ENCODE results near the gene GALNT7. TPM values are rescaled to one million over a fixed set of nuclear protein-coding genes. Genes with fewer than 3 reads are reported as not detected.

Gene GALNT7
- total RNA-seq, 1 donor from 2014 or later: 36.7 TPM

DNA sequence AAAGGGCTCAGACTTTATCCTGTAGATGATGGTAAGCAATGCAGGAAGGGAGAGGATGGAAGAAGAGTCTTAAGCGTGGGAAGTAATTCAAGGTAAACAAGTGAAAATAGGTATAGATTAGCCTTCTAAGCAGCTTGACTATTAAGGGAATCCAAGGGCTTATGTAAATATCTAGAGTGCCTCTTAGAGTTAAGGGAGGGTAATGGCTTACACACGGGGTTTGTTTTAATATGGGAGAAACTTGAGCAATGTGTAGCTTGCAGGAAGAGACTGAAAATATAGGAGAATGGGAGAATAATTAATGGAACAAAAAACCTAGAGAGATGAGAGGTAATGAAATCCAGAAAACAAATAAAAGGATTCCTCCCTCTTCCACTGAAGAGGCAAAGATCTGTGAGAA lies 189.3 kb downstream of the GALNT7 start:
- DNase-seq (ENCODE audit: low spot score in 2 of 2, unreplicated experiment in 2 of 2): no peak
- peaks cover 3% of the 10 kb centered on the region for H3K9me3 Mint-ChIP-seq
- H3K27me3 Mint-ChIP-seq (ENCODE audit: low read depth): no peaks in the 10 kb centered on the region
- no peak overlapping the region for H3K4me3 Mint-ChIP-seq
- no peak overlapping the region for H3K27ac Mint-ChIP-seq
- no peaks in the 10 kb centered on the region for H3K36me3 Mint-ChIP-seq
- H3K4me1 Mint-ChIP-seq: no peaks in the 10 kb centered on the region
- TF ChIP-seq, protein P1, sequence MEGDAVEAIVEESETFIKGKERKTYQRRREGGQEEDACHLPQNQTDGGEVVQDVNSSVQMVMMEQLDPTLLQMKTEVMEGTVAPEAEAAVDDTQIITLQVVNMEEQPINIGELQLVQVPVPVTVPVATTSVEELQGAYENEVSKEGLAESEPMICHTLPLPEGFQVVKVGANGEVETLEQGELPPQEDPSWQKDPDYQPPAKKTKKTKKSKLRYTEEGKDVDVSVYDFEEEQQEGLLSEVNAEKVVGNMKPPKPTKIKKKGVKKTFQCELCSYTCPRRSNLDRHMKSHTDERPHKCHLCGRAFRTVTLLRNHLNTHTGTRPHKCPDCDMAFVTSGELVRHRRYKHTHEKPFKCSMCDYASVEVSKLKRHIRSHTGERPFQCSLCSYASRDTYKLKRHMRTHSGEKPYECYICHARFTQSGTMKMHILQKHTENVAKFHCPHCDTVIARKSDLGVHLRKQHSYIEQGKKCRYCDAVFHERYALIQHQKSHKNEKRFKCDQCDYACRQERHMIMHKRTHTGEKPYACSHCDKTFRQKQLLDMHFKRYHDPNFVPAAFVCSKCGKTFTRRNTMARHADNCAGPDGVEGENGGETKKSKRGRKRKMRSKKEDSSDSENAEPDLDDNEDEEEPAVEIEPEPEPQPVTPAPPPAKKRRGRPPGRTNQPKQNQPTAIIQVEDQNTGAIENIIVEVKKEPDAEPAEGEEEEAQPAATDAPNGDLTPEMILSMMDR (IDR thresholded peaks at IDR 0.05; ENCODE audit: unreplicated experiment): no peak

DNA sequence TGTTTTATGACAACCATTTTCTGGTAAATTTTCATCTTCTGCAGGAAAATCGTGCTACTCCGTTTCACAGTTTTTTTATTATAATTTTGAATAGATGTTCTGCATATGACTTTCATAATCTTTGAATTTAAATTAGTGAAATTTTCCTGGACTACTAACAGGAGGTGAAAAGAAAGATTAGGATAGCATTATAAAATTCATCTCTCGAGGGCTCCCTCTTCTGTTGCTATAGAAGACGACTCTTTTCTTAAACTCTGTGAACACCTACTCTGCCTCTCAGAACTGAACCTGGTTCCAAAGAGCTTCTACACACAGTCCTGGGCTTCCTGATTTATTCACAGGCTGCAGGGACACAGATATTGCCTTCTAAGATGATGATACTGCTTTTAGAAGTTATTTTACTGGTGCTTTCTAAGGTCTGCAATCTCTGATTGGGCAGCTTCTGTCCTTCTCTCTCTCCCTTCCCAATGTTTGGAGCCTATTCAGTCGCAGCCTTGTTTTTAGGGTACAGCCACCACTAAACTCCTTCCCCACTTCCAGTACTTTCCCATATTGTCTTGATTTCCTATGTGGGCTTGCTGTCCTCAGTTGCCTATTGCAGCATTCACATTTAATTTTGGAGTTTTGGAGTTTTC lies 192.1 kb downstream of the GALNT7 start:
- H3K36me3 Mint-ChIP-seq: no peaks in the 10 kb centered on the region
- no peak for DNase-seq (ENCODE audit: low spot score in 2 of 2, unreplicated experiment in 2 of 2)
- H3K4me3 Mint-ChIP-seq: no peak overlapping the region
- no peaks in the 10 kb centered on the region for H3K27me3 Mint-ChIP-seq (ENCODE audit: low read depth)
- H3K27ac Mint-ChIP-seq: no peak overlapping the region
- H3K9me3 Mint-ChIP-seq: peaks cover 3% of the 10 kb centered on the region
- TF ChIP-seq, protein P1 (IDR thresholded peaks at IDR 0.05; ENCODE audit: unreplicated experiment): no peak
- H3K4me1 Mint-ChIP-seq: no peaks in the 10 kb centered on the region

DNA sequence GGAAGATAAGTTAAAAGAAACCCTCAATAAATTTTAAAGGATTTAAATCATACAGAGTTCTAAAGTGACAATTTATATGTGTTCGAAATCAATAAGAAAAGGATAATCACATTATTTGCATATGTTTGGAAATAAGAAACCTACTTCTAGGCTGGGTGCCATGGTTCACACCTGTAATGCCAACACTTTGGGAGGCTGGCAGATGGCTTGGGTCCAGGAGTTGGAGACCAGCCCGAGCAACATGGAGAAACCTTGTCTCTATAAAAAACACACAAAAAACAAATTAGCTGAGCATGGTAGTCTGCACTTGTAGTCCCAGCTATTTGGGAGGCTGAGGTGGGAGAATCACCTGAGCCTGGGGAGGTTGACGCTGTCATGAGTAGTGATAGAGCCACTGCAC lies 194.1 kb downstream of the GALNT7 start:
- H3K27ac Mint-ChIP-seq: no peak overlapping the region
- H3K36me3 Mint-ChIP-seq: no peaks in the 10 kb centered on the region
- TF ChIP-seq, protein P1 (IDR thresholded peaks at IDR 0.05; ENCODE audit: unreplicated experiment): no peak
- no peak for DNase-seq (ENCODE audit: low spot score in 2 of 2, unreplicated experiment in 2 of 2)
- H3K9me3 Mint-ChIP-seq: peaks cover 3% of the 10 kb centered on the region
- H3K4me1 Mint-ChIP-seq: peaks cover 3% of the 10 kb centered on the region
- no peak overlapping the region for H3K4me3 Mint-ChIP-seq
- H3K27me3 Mint-ChIP-seq (ENCODE audit: low read depth): no peaks in the 10 kb centered on the region

DNA sequence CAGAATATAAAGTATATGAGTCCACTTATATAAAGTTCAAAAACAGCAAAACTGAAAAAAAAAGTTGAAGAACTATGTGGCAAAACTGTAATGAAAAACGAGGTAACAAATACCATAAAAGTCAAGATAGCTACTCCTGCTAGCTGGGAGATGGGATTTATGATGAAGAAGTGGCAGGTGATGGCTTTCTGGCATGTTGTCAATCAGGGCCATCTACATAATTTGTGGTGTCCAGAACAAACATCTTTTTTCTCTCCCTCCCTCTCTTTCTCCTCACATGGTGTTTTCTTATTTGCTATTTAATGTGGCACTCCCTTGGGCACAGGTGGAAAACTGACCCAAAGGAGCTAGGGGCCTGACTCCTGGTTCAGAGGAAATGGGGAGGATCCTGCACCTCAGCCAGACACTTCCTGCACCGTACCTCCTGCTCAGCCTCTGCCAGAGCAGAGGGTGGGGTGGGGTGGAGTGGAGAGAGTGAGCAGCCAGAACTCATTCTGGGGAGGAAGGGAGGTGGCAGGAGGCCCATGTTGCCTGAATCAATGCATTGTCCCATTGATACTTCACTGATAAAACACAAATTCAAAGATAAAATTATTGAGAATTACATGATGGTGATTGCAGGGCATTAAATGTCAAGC lies 196.9 kb downstream of the GALNT7 start:
- Mint-ChIP-seq H3K27ac (no peak overlapping the region), H3K27me3 (ENCODE audit: low read depth) (no peaks in the 10 kb centered on the region), H3K36me3 (no peaks in the 10 kb centered on the region), H3K4me1 (peaks cover 11% of the 10 kb centered on the region), H3K4me3 (no peak overlapping the region), H3K9me3 (no peaks in the 10 kb centered on the region)
- DNase-seq (ENCODE audit: low spot score in 2 of 2, unreplicated experiment in 2 of 2): no peak
- TF ChIP-seq, protein P1 (IDR thresholded peaks at IDR 0.05; ENCODE audit: unreplicated experiment): no peak

DNA sequence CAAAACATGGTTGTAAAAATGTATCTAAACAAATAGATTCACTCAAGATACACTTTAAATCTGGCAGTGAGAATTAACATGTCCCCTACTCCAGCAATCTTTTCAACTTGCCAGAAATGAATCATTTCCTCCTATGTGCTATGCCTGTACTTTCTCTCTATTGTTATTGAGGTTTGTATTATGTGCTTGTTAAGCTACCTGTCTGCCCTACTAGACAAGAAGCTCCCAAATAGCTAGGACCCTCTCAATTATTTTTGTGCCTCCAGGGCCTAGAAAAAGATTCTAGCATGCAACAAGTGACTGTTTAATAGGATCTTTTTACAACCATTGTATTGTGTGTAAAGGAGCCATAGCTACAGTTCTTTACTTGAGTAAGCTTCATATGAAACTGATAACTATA lies 198.7 kb downstream of the GALNT7 start:
- TF ChIP-seq, protein P1 (IDR thresholded peaks at IDR 0.05; ENCODE audit: unreplicated experiment): no peak
- no peak overlapping the region for H3K27ac Mint-ChIP-seq
- H3K4me1 Mint-ChIP-seq: peaks cover 13% of the 10 kb centered on the region
- no peak for DNase-seq (ENCODE audit: low spot score in 2 of 2, unreplicated experiment in 2 of 2)
- H3K36me3 Mint-ChIP-seq: no peaks in the 10 kb centered on the region
- H3K27me3 Mint-ChIP-seq (ENCODE audit: low read depth): no peaks in the 10 kb centered on the region
- H3K4me3 Mint-ChIP-seq: peak overlapping the region; percentile 32
- no peaks in the 10 kb centered on the region for H3K9me3 Mint-ChIP-seq
